HG03520 (cell line): ENCODE measurements around the gene YWHAQ.
A peak's percentile ranks its signal among the peaks of the same experiment; 100 is the strongest.
"Not testable (repeated sequence)": the region's sequence is repeated elsewhere in the genome, so short reads cannot be mapped to it uniquely, and the experiment has no call there.

Experiments used
- ATAC-seq: cut with Tn5 transposase; IDR thresholded peaks from one replicate; pipeline ENCODE4 v1.9.1; 2021; ENCODE audit warnings: mild to moderate bottlenecking, moderate library complexity; ENCODE audit not compliant: unreplicated experiment

YWHAQ gene

GRCh38 chr2:9595256-9595655 is 35.5 kb downstream of the YWHAQ start:
- ATAC-seq, result not testable (repeated sequence)

- no peak for ATAC-seq
Measured at GRCh38 chr2:9594366-9595054, 36.3 kb downstream of the YWHAQ start.

GRCh38 chr2:9593925-9594324 is 36.9 kb downstream of the YWHAQ start:
- no peak for ATAC-seq

- ATAC-seq, result no peak
Measured at GRCh38 chr2:9592699-9593098, 38.1 kb downstream of the YWHAQ start.

GRCh38 chr2:9590641-9591040 is 40.2 kb downstream of the YWHAQ start:
- no peak for ATAC-seq

GRCh38 chr2:9586465-9586864 is 44.3 kb downstream of the YWHAQ start:
- ATAC-seq, result no peak

GRCh38 chr2:9585486-9585885 is 45.3 kb downstream of the YWHAQ start:
- ATAC-seq, result no peak

- ATAC-seq, result not testable (repeated sequence)
Measured at GRCh38 chr2:9584902-9585301, 45.9 kb downstream of the YWHAQ start.

GRCh38 chr2:9582624-9583023 is 48.2 kb downstream of the YWHAQ start:
- no peak for ATAC-seq

GRCh38 chr2:9578467-9579235 is 52.1 kb downstream of the YWHAQ start:
- ATAC-seq, result no peak

GRCh38 chr2:9574331-9574730 is 56.5 kb downstream of the YWHAQ start:
- ATAC-seq, result no peak

- ATAC-seq, result no peak
Measured at GRCh38 chr2:9573840-9574239, 57.0 kb downstream of the YWHAQ start.

GRCh38 chr2:9573013-9573720 is 57.6 kb downstream of the YWHAQ start:
- ATAC-seq, result no peak

- ATAC-seq, result no peak
Measured at GRCh38 chr2:9570182-9571060, 60.4 kb downstream of the YWHAQ start.

GRCh38 chr2:9565436-9566153 is 65.2 kb downstream of the YWHAQ start:
- no peak for ATAC-seq

- ATAC-seq, result no peak
Measured at GRCh38 chr2:9560628-9561027, 70.2 kb downstream of the YWHAQ start.

GRCh38 chr2:9558948-9559381 is 71.8 kb downstream of the YWHAQ start:
- no peak for ATAC-seq

- peak; percentile 19 for ATAC-seq
Measured at GRCh38 chr2:9556121-9556743, 74.6 kb downstream of the YWHAQ start.

- peak; percentile 82 for ATAC-seq
Measured at GRCh38 chr2:9555297-9556120, 75.3 kb downstream of the YWHAQ start, which contains the start of gene ADAM17. TSS of gene ADAM17 (minus strand) at chr2:9555830. CDS start at chr2:9555605, 225 bp downstream.
